ENCODE measurements around the gene GALNT11.
A peak's percentile ranks its signal among the peaks of the same experiment; 100 is the strongest.
"Not testable (repeated sequence)": the region's sequence is repeated elsewhere in the genome, so short reads cannot be mapped to it uniquely, and the experiment has no call there.

GALNT11 gene

GRCh38 chr7:152013230-152013629 lies 12.2 kb upstream of the GALNT11 start:
- no peaks in the 10 kb centered on the region for H3K4me1 ChIP-seq (ENCODE audit: control insufficient read depth, insufficient read depth, low read length)
- no peaks in the 10 kb centered on the region for H3K27me3 ChIP-seq (ENCODE audit: control insufficient read depth, insufficient read depth, low read length)
- H3K36me3 ChIP-seq (ENCODE audit: control insufficient read depth, insufficient read depth, low read length) = no peaks in the 10 kb centered on the region
- no peak overlapping the region for H3K4me3 ChIP-seq (ENCODE audit: low read length)
- no peak overlapping the region for H3K27ac ChIP-seq (ENCODE audit: low read depth, low read length)
- no peak overlapping the region for H3K9ac ChIP-seq (ENCODE audit: low read length)

- Histone ChIP-seq H3K9ac (ENCODE audit: low read length) (no peak overlapping the region), H3K4me3 (ENCODE audit: low read length) (no peak overlapping the region), H3K27ac (ENCODE audit: low read depth, low read length) (no peak overlapping the region), H3K27me3 (ENCODE audit: control insufficient read depth, insufficient read depth, low read length) (no peaks in the 10 kb centered on the region), H3K36me3 (ENCODE audit: control insufficient read depth, insufficient read depth, low read length) (no peaks in the 10 kb centered on the region), H3K4me1 (ENCODE audit: control insufficient read depth, insufficient read depth, low read length) (no peaks in the 10 kb centered on the region)
These were observed 11.5 kb upstream of the GALNT11 start for GRCh38 chr7:152013974-152014373.

- H3K9ac ChIP-seq (ENCODE audit: low read length) = no peak overlapping the region
- no peak overlapping the region for H3K27ac ChIP-seq (ENCODE audit: low read depth, low read length)
These were observed 10.8 kb upstream of the GALNT11 start for GRCh38 chr7:152014722-152015121.

GRCh38 chr7:152015600-152015999 lies 9.9 kb upstream of the GALNT11 start:
- Histone ChIP-seq H3K36me3 (ENCODE audit: control insufficient read depth, insufficient read depth, low read length) (no peaks in the 10 kb centered on the region), H3K4me1 (ENCODE audit: control insufficient read depth, insufficient read depth, low read length) (no peaks in the 10 kb centered on the region), H3K4me3 (ENCODE audit: low read length) (no peak overlapping the region), H3K27ac (ENCODE audit: low read depth, low read length) (no peak overlapping the region), H3K27me3 (ENCODE audit: control insufficient read depth, insufficient read depth, low read length) (no peaks in the 10 kb centered on the region), H3K9ac (ENCODE audit: low read length) (no peak overlapping the region)

More at GRCh38 chr7:152014722-152015121, 10.8 kb upstream of the GALNT11 start:
- no peaks in the 10 kb centered on the region for H3K4me1 ChIP-seq (ENCODE audit: control insufficient read depth, insufficient read depth, low read length)
- no peaks in the 10 kb centered on the region for H3K27me3 ChIP-seq (ENCODE audit: control insufficient read depth, insufficient read depth, low read length)
- no peaks in the 10 kb centered on the region for H3K36me3 ChIP-seq (ENCODE audit: control insufficient read depth, insufficient read depth, low read length)
- no peak overlapping the region for H3K4me3 ChIP-seq (ENCODE audit: low read length)

GRCh38 chr7:152016947-152017346 lies 8.5 kb upstream of the GALNT11 start:
- H3K36me3 ChIP-seq (ENCODE audit: control insufficient read depth, insufficient read depth, low read length) = no peaks in the 10 kb centered on the region
- H3K27me3 ChIP-seq (ENCODE audit: control insufficient read depth, insufficient read depth, low read length) = no peaks in the 10 kb centered on the region
- no peak overlapping the region for H3K4me3 ChIP-seq (ENCODE audit: low read length)
- H3K9ac ChIP-seq (ENCODE audit: low read length) = no peak overlapping the region
- no peaks in the 10 kb centered on the region for H3K4me1 ChIP-seq (ENCODE audit: control insufficient read depth, insufficient read depth, low read length)
- H3K27ac ChIP-seq (ENCODE audit: low read depth, low read length) = no peak overlapping the region

- not testable (repeated sequence) for H3K4me3 ChIP-seq (ENCODE audit: low read length); H3K4me1 ChIP-seq (ENCODE audit: control insufficient read depth, insufficient read depth, low read length); H3K9ac ChIP-seq (ENCODE audit: low read length); H3K36me3 ChIP-seq (ENCODE audit: control insufficient read depth, insufficient read depth, low read length); H3K27me3 ChIP-seq (ENCODE audit: control insufficient read depth, insufficient read depth, low read length); H3K27ac ChIP-seq (ENCODE audit: low read depth, low read length)
These were observed 7.8 kb upstream of the GALNT11 start for GRCh38 chr7:152017683-152018082.

- not testable (repeated sequence) for H3K4me1 ChIP-seq (ENCODE audit: control insufficient read depth, insufficient read depth, low read length); H3K9ac ChIP-seq (ENCODE audit: low read length); H3K36me3 ChIP-seq (ENCODE audit: control insufficient read depth, insufficient read depth, low read length); H3K4me3 ChIP-seq (ENCODE audit: low read length); H3K27ac ChIP-seq (ENCODE audit: low read depth, low read length); H3K27me3 ChIP-seq (ENCODE audit: control insufficient read depth, insufficient read depth, low read length)
These were observed 3.7 kb upstream of the GALNT11 start for GRCh38 chr7:152021740-152022139.

- Histone ChIP-seq H3K4me3 (ENCODE audit: low read length) (peak overlapping the region; percentile 68), H3K9ac (ENCODE audit: low read length) (peak overlapping the region; percentile 22), H3K27ac (ENCODE audit: low read depth, low read length) (peak overlapping the region; percentile 53), H3K27me3 (ENCODE audit: control insufficient read depth, insufficient read depth, low read length) (no peaks in the 10 kb centered on the region), H3K4me1 (ENCODE audit: control insufficient read depth, insufficient read depth, low read length) (no peaks in the 10 kb centered on the region), H3K36me3 (ENCODE audit: control insufficient read depth, insufficient read depth, low read length) (no peaks in the 10 kb centered on the region)
These were observed 740 bp downstream of the GALNT11 start for GRCh38 chr7:152025937-152026890.

GRCh38 chr7:152027491-152028365 lies 2.3 kb downstream of the GALNT11 start:
- H3K36me3 ChIP-seq (ENCODE audit: control insufficient read depth, insufficient read depth, low read length); H3K27me3 ChIP-seq (ENCODE audit: control insufficient read depth, insufficient read depth, low read length); H3K9ac ChIP-seq (ENCODE audit: low read length); H3K4me1 ChIP-seq (ENCODE audit: control insufficient read depth, insufficient read depth, low read length); H3K27ac ChIP-seq (ENCODE audit: low read depth, low read length); H3K4me3 ChIP-seq (ENCODE audit: low read length): not testable (repeated sequence)

- H3K4me1 ChIP-seq (ENCODE audit: control insufficient read depth, insufficient read depth, low read length); H3K27me3 ChIP-seq (ENCODE audit: control insufficient read depth, insufficient read depth, low read length); H3K4me3 ChIP-seq (ENCODE audit: low read length); H3K27ac ChIP-seq (ENCODE audit: low read depth, low read length); H3K9ac ChIP-seq (ENCODE audit: low read length); H3K36me3 ChIP-seq (ENCODE audit: control insufficient read depth, insufficient read depth, low read length): not testable (repeated sequence)
These were observed 4.6 kb downstream of the GALNT11 start for GRCh38 chr7:152030059-152030458.

- not testable (repeated sequence) for H3K27ac ChIP-seq (ENCODE audit: low read depth, low read length); H3K27me3 ChIP-seq (ENCODE audit: control insufficient read depth, insufficient read depth, low read length); H3K4me3 ChIP-seq (ENCODE audit: low read length); H3K36me3 ChIP-seq (ENCODE audit: control insufficient read depth, insufficient read depth, low read length); H3K9ac ChIP-seq (ENCODE audit: low read length); H3K4me1 ChIP-seq (ENCODE audit: control insufficient read depth, insufficient read depth, low read length)
These were observed 5.2 kb downstream of the GALNT11 start for GRCh38 chr7:152030639-152031038.

- H3K27me3 ChIP-seq (ENCODE audit: control insufficient read depth, insufficient read depth, low read length) = no peaks in the 10 kb centered on the region
- H3K27ac ChIP-seq (ENCODE audit: low read depth, low read length) = no peak overlapping the region
- H3K4me3 ChIP-seq (ENCODE audit: low read length) = no peak overlapping the region
- H3K36me3 ChIP-seq (ENCODE audit: control insufficient read depth, insufficient read depth, low read length) = peaks cover 2% of the 10 kb centered on the region
- H3K9ac ChIP-seq (ENCODE audit: low read length) = no peak overlapping the region
- H3K4me1 ChIP-seq (ENCODE audit: control insufficient read depth, insufficient read depth, low read length) = no peaks in the 10 kb centered on the region
These were observed 10.3 kb downstream of the GALNT11 start for GRCh38 chr7:152035817-152036216.
